NK-92 treated with Interleukin-12 subunit alpha and Interleukin-12 subunit beta, amount 100 ng/mL, for 24 hours (cell line): ENCODE measurements around the gene SAGE1.
"Not testable (repeated sequence)": the region's sequence is repeated elsewhere in the genome, so short reads cannot be mapped to it uniquely, and the experiment has no call there.

Experiments
- DNase-seq: peaks from one replicate; lab custom pipeline; 2025; lab: John Stamatoyannopoulos, UW

Gene SAGE1

GRCh38 chrX:135893294-135893817 lies at the start of gene SAGE1, which contains the start of gene CT45A10:
Gene SAGE1, plus strand, starts transcription at chrX:135893716. Its CDS starts 2,527 bp downstream, at chrX:135896243.
Gene CT45A10, minus strand, starts transcription at chrX:135893444. Its CDS starts 8,100 bp downstream, at chrX:135885344.
- no peak for DNase-seq

- not testable (repeated sequence) for DNase-seq
Observed at GRCh38 chrX:135854438-135854837, 39.1 kb upstream of the SAGE1 start, which contains the start of gene CT45A8. Gene CT45A8, minus strand, starts transcription at chrX:135854538. Its CDS starts 3,755 bp downstream, at chrX:135850783.

GRCh38 chrX:135871712-135872111 lies 21.8 kb upstream of the SAGE1 start, which contains the start of gene CT45A9:
Gene CT45A9, minus strand, starts transcription at chrX:135871812. Its CDS starts 3,751 bp downstream, at chrX:135868061.
- DNase-seq = not testable (repeated sequence)

- DNase-seq = not testable (repeated sequence)
Observed at GRCh38 chrX:135882741-135883140, 10.8 kb upstream of the SAGE1 start.

- not testable (repeated sequence) for DNase-seq
Observed at GRCh38 chrX:135888230-135888629, 5.3 kb upstream of the SAGE1 start.

GRCh38 chrX:135888976-135889375 lies 4.5 kb upstream of the SAGE1 start:
- DNase-seq = peak; percentile 8

- DNase-seq = no peak
Observed at GRCh38 chrX:135890087-135890585, 3.4 kb upstream of the SAGE1 start.

GRCh38 chrX:135892781-135893180 lies 735 bp upstream of the SAGE1 start:
- DNase-seq = no peak

- no peak for DNase-seq
Observed at GRCh38 chrX:135910251-135910650, 16.7 kb downstream of the SAGE1 start.

GRCh38 chrX:135914404-135914803 lies 20.9 kb downstream of the SAGE1 start:
- no peak for DNase-seq

GRCh38 chrX:135920516-135920915 lies 27.0 kb downstream of the SAGE1 start:
- not testable (repeated sequence) for DNase-seq

GRCh38 chrX:135923353-135923752 lies 29.8 kb downstream of the SAGE1 start:
- no peak for DNase-seq

- no peak for DNase-seq
Observed at GRCh38 chrX:135927897-135928296, 34.4 kb downstream of the SAGE1 start.

GRCh38 chrX:135931644-135932487 lies 38.4 kb downstream of the SAGE1 start:
- no peak for DNase-seq

GRCh38 chrX:135944486-135944885 lies 51.0 kb downstream of the SAGE1 start:
- no peak for DNase-seq

GRCh38 chrX:135951291-135951690 lies 57.8 kb downstream of the SAGE1 start:
- no peak for DNase-seq
